C4-2B (cell line): ENCODE results near the gene PDE4D.

ENCODE experiments used
- ZFX ChIP-seq: fragments of 450-650 bp; IDR thresholded peaks from 2 replicates; pipeline ENCODE4 v1.6.1; 2017
- TF ChIP-seq, protein P1 (sequence below): fragments of 450-650 bp; conservative IDR thresholded peaks from 2 replicates; pipeline ENCODE4 v1.5.1; 2017; ENCODE audit warnings: mild to moderate bottlenecking

DNA sequence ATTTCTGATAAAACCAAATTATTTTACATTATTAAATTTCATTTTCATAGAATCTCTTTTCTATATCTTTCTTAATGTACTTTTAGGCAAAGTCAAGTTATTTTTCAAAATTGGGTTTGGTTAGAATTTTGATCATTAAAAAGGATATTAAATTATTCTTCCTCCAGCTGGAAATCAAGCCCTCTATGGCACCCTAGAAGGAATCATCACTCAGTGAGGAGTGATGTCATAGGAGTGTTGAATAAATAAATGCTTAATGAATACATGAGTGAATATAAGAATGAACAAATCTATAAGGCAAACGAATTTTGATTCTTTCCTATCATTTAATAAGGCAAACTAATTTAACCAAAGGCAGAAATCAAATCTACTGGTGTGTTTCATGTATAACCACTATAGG is 639.9 kb downstream of the PDE4D start:
- TF ChIP-seq, protein P1, sequence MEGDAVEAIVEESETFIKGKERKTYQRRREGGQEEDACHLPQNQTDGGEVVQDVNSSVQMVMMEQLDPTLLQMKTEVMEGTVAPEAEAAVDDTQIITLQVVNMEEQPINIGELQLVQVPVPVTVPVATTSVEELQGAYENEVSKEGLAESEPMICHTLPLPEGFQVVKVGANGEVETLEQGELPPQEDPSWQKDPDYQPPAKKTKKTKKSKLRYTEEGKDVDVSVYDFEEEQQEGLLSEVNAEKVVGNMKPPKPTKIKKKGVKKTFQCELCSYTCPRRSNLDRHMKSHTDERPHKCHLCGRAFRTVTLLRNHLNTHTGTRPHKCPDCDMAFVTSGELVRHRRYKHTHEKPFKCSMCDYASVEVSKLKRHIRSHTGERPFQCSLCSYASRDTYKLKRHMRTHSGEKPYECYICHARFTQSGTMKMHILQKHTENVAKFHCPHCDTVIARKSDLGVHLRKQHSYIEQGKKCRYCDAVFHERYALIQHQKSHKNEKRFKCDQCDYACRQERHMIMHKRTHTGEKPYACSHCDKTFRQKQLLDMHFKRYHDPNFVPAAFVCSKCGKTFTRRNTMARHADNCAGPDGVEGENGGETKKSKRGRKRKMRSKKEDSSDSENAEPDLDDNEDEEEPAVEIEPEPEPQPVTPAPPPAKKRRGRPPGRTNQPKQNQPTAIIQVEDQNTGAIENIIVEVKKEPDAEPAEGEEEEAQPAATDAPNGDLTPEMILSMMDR, result no peak
- TF ChIP-seq ZFX, result no peak
